K562 (cell line): ENCODE results near the gene FRMD4A. TPM values are rescaled to one million over a fixed set of nuclear protein-coding genes. Genes with fewer than 3 reads are reported as not detected.

Source experiments
- ATAC-seq: fragments of 200-7000 bp; cut with Tn5 transposase; 3 replicates; pipeline ENCODE4 v1.9.1; 2020; ENCODE audit warnings: moderate library complexity
- BruUV-seq: library from RNA; stranded (reverse); fragments of 400-500 nt; replicated peaks from 2 replicates; lab custom pipeline; 2021; lab: Mats Ljungman, UMichigan
- CTCF ChIA-PET: fragments of 300-600 bp; formaldehyde crosslinking; extraction: SDS; loops from one replicate; lab custom pipeline; 2021; ENCODE audit warnings: low intra/inter-chr PET ratio; lab: Yijun Ruan, JAX
- POLR2A ChIA-PET: fragments of 300-600, 350-650 bp; sonication (Branson Sonifier 250); formaldehyde crosslinking; extraction: SDS; loops from one replicate; lab custom pipeline; 2021; ENCODE audit warnings: antibody characterized with exemption, inconsistent platforms; lab: Yijun Ruan, JAX
- DNase-seq, 4 experiments: peaks; one replicate each; pipeline versions ENCODE4 v3.0.0 to v3.0.0-alpha.2; 2011 to 2018; ENCODE audit warnings: low spot score in 3 of 4, mixed read lengths in 3 of 4; ENCODE audit errors: extremely low read depth in 1 of 4
- FAIRE-seq: peaks from 2 replicates; lab custom pipeline; 2011; peaks lifted over from hg19 to GRCh38; lab: Jason Lieb, UNC
- H2AFZ ChIP-seq: 2 replicates; pipeline ENCODE4 v1.6.0; 2011; ENCODE audit warnings: low read depth, low read length, control low read depth, inconsistent platforms
- H3K27ac ChIP-seq: fragments of 200-600 bp; 3 replicates; pipeline ENCODE4 v1.8.0; 2011; ENCODE audit warnings: low read depth, mild to moderate bottlenecking, control low read depth, inconsistent platforms, low read length, moderate library complexity, mixed read lengths; ENCODE audit errors: extremely low read depth
- H3K27me3 ChIP-seq, 2 experiments: fragments of 300-600 bp in 1 of 2; 2 replicates in 1 of 2; 3 replicates in 1 of 2; pipeline versions ENCODE4 v1.6.0 to v1.8.0; 2011; ENCODE audit warnings: inconsistent platforms in 2 of 2, low read length in 2 of 2, mild to moderate bottlenecking in 1 of 2, mixed read lengths in 1 of 2, moderate library complexity in 1 of 2; ENCODE audit not compliant: control insufficient read depth in 2 of 2, insufficient read depth in 2 of 2
- H3K36me3 ChIP-seq: fragments of 300-600 bp; 3 replicates; pipeline ENCODE4 v1.8.0; 2011; ENCODE audit warnings: mild to moderate bottlenecking, low read length, inconsistent platforms; ENCODE audit not compliant: control insufficient read depth, insufficient read depth
- H3K4me1 ChIP-seq, 2 experiments: fragments of 200-600 bp in 1 of 2; replicated peaks in 1 of 2; 2 replicates in 1 of 2; 3 replicates in 1 of 2; pipeline versions ENCODE4 v1.5.1 to v1.8.0; 2011; ENCODE audit warnings: inconsistent platforms in 2 of 2, low read length in 2 of 2, mild to moderate bottlenecking in 1 of 2, mixed read lengths in 1 of 2, moderate library complexity in 1 of 2; ENCODE audit not compliant: control insufficient read depth in 2 of 2, insufficient read depth in 2 of 2
- H3K4me2 ChIP-seq: 2 replicates; pipeline ENCODE4 v1.6.1; 2011; ENCODE audit warnings: low read length, control low read depth, inconsistent platforms, mixed read lengths; ENCODE audit not compliant: insufficient read depth
- H3K4me3 ChIP-seq: fragments of 200-600 bp; sonication (generic), shearing (Covaris generic); 2 replicates; pipeline ENCODE4 v1.5.1; 2016; ENCODE audit warnings: control low read depth, inconsistent platforms
- H3K79me2 ChIP-seq: fragments of 200-600 bp; 3 replicates; pipeline ENCODE4 v1.8.0; 2011; ENCODE audit warnings: low read length, inconsistent platforms; ENCODE audit not compliant: control insufficient read depth, insufficient read depth
- H3K9ac ChIP-seq, 2 experiments: 2 replicates each; pipeline versions ENCODE4 v1.6.0 to v1.6.1; 2011; ENCODE audit warnings: low read depth in 2 of 2, low read length in 2 of 2, control low read depth in 1 of 2, inconsistent platforms in 1 of 2, mild to moderate bottlenecking in 1 of 2, mixed read lengths in 1 of 2; ENCODE audit not compliant: insufficient read depth in 1 of 2
- H3K9me1 ChIP-seq: one replicate; pipeline ENCODE4 v1.6.0; 2011; ENCODE audit warnings: inconsistent platforms, mild to moderate bottlenecking, low read length, moderate library complexity; ENCODE audit not compliant: control insufficient read depth, insufficient read depth
- H3K9me3 ChIP-seq: replicated peaks from 2 replicates; pipeline ENCODE4 v1.5.1; 2011; ENCODE audit warnings: low read depth, low read length, inconsistent platforms; ENCODE audit not compliant: control insufficient read depth, insufficient read depth
- H4K20me1 ChIP-seq: replicated peaks from 2 replicates; pipeline ENCODE4 v1.6.1; 2011; ENCODE audit warnings: low read length, inconsistent platforms, mixed read lengths; ENCODE audit not compliant: control insufficient read depth, insufficient read depth
- PBX2 ChIP-seq, 2 experiments: IDR thresholded peaks in 1 of 2; conservative IDR thresholded peaks in 1 of 2; 2 replicates each; pipeline ENCODE4 v1.6.1; 2016; ENCODE audit warnings: low read depth in 2 of 2, mild to moderate bottlenecking in 1 of 2, missing compliant biosample characterization in 1 of 2, missing genetic modification characterization in 1 of 2, moderate library complexity in 1 of 2
- POLR2G ChIP-seq: fragments of 200-400 bp; formaldehyde crosslinking; IDR thresholded peaks from 2 replicates; pipeline ENCODE4 v1.6.1; 2017; ENCODE audit warnings: low read depth, mild to moderate bottlenecking, antibody characterized with exemption, low read length, moderate library complexity
- SREBF1 ChIP-seq: fragments of 150-350 bp; IDR thresholded peaks from 2 replicates; pipeline ENCODE4 v1.6.1; 2014; ENCODE audit warnings: antibody characterized with exemption, low read depth, low read length, borderline replicate concordance
- VEZF1 ChIP-seq: fragments of 200-800 bp; sonication (Bioruptor generic); IDR thresholded peaks from 2 replicates; pipeline ENCODE4 v1.6.1; 2017; ENCODE audit warnings: missing genetic modification characterization, missing compliant biosample characterization
- WGBS: fragments of 100-300 bp; shearing (Covaris generic); methylation state at CpG from one replicate; pipeline ENCODE4 v1.1.6; 2016; ENCODE audit warnings: low coverage, mixed read lengths; ENCODE audit not compliant: insufficient coverage; ENCODE audit errors: missing lambda C conversion rate; 5-methylcytosine and 5-hydroxymethylcytosine counted together
- in situ Hi-C: fragments of 300-500 bp; cut with MboI; formaldehyde crosslinking; loops from 4 replicates; pipeline ENCODE4 v1.15.0; 2018; ENCODE audit warnings: inconsistent platforms, mixed read lengths
- intact Hi-C: fragments of 100-400 bp; cut with micrococcal nuclease; formaldehyde crosslinking; loops from 2 replicates; pipeline ENCODE4 v1.14.2; 2022
- polyA plus RNA-seq, 8 experiments: library from polyadenylated mRNA; depleted of rRNA in 4 of 8; stranded (reverse) in 5 of 8; unstranded in 3 of 8; fragments of >200 nt; fragmentation: Nextera tagmentation in 2 of 8; fragmentation: Illumina TruSeq in 1 of 8; extraction: Ambion mirVana in 2 of 8; extraction: Trizol in 1 of 8; gene quantifications; 2 replicates each; pipeline versions ENCODE4 v1.2.1 to v1.2.3, GENCODE V29; 2011 to 2014; ENCODE audit warnings: inconsistent platforms in 1 of 8, missing spikeins in 1 of 8
- total RNA-seq, 7 experiments: library from RNA; depleted of rRNA in 6 of 7; stranded (reverse); fragments of >200 nt in 6 of 7; fragmentation: Illumina TruSeq in 2 of 7; extraction: Trizol in 2 of 7; gene quantifications; 2 replicates each; pipeline versions ENCODE4 v1.2.1 to v1.2.3, GENCODE V29; 2011 to 2021; ENCODE audit warnings: low replicate concordance in 1 of 7

Gene FRMD4A
- total and polyA plus RNA-seq, 9 of the 15 experiments (the other 6 are each of a cell fraction or from before 2014, with no cell fraction given) = 0.80 to 5.2 (median 3.0) TPM

DNA sequence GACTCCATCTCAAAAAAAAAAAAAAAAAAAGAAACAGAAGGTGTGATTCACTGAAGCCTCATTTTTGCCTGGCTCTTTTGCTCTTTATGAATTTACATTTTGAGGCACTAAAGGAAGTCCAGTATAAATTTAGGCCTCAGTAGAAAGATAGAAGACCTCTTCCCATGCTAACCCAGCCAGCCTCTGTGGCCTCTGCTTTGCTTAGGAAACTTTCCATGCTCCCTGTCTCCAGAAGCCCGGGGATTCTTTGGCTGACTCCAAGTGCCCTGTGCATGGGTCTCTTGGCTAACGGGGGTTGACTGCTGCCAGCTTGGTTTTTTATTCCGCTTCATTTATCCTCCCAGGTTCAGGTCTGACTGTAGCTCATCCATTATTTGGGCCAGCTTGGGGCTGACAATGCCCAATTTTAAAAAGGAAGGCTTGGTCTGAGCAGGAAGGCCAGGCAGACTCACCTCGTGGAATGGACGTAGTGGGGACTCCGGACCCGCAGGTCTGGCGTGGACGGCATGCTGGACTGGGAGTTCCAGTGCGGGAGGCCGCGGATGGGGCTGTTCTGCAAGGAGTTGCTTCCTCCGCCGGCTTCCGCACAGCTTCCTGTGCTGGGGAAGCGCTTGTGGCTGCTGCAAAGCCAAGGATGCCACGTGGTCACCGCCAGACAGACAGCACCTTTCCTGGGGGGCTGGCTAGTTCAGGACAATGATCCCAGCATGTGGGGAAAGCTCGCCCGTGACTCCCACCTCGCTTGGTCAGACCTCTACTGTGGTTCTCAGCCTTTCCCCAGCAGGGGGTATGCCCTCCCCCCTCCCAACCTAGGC, 671.6 kb downstream of the FRMD4A start:
- peak; percentile 36 for TF ChIP-seq POLR2G
- TF ChIP-seq VEZF1 (CRISPR knock-in tag) = no peak
- TF ChIP-seq PBX2 (CRISPR knock-in tag; IDR thresholded peaks at IDR 0.05; ENCODE audit: low read depth) = no peak
- TF ChIP-seq PBX2 (tag; conservative IDR thresholded peaks at IDR 0.05; ENCODE audit: low read depth) = no peak
- no peak for TF ChIP-seq SREBF1
- ATAC-seq (no peak), FAIRE-seq (no peak), DNase-seq (no peak)
- no peak overlapping the region for H2AFZ ChIP-seq
- H3K4me2 ChIP-seq = no peak overlapping the region
- no peak overlapping the region for H3K4me3 ChIP-seq
- no peaks in the 10 kb centered on the region for H3K79me2 ChIP-seq
- H3K9ac ChIP-seq = peak overlapping the region in 1 of 2 experiments; percentile 48; a peak in 1 of 4 replicates
- intact Hi-C loops (no loop called here), in situ Hi-C loops (no loop called here)
- peaks cover 4% of the 10 kb centered on the region for H3K9me1 ChIP-seq
- no peaks in the 10 kb centered on the region; the same call in 2 of the 3 replicates for H3K36me3 ChIP-seq
- no peaks in the 10 kb centered on the region; a peak in 1 of 5 replicates for H3K27me3 ChIP-seq
- peaks cover 0 to 3% of the 10 kb centered on the region in 2 experiments; a peak in 1 of 5 replicates for H3K4me1 ChIP-seq
- WGBS = 71% methylated on average over 18 of the region's 21 CpGs
- H4K20me1 ChIP-seq = peaks cover 10% of the 10 kb centered on the region
- ChIA-PET CTCF (interaction anchor here (0.7 to 2.3 kb wide), 3 partner anchors 30 to 287 kb away, joined by 4 to 23 read pairs (median 4); no protein-coding TSS in a partner anchor), POLR2A (no interaction called here)
- H3K27ac ChIP-seq = no peak overlapping the region
- no peaks in the 10 kb centered on the region for H3K9me3 ChIP-seq
- no TSS peak for BruUV-seq
